Activated CD8-positive, alpha-beta memory T cell treated with anti-CD3 and anti-CD28 coated beads for 36 hours (primary cell): ENCODE data around the gene SH3D21. TPM values are rescaled to one million over a fixed set of nuclear protein-coding genes. Genes with fewer than 3 reads are reported as not detected.

Experiments
- CTCF ChIA-PET: fragments of 350-600 bp; sonication (Branson Sonifier 250); formaldehyde crosslinking; loops from one replicate; lab custom pipeline; 2021; ENCODE audit warnings: antibody characterized with exemption; lab: Charles Lee
- POLR2A ChIA-PET: fragments of 350-600 bp; sonication (Branson Sonifier 250); formaldehyde crosslinking; loops from one replicate; lab custom pipeline; 2021; ENCODE audit warnings: antibody characterized with exemption; lab: Charles Lee
- total RNA-seq, 2 experiments: library from RNA; stranded (reverse); gene quantifications; one replicate each; pipeline ENCODE4 v1.2.3, GENCODE V29; 2021

Gene SH3D21
- total RNA-seq, 2 experiments from 2014 or later = 6.7 to 6.9 TPM

DNA sequence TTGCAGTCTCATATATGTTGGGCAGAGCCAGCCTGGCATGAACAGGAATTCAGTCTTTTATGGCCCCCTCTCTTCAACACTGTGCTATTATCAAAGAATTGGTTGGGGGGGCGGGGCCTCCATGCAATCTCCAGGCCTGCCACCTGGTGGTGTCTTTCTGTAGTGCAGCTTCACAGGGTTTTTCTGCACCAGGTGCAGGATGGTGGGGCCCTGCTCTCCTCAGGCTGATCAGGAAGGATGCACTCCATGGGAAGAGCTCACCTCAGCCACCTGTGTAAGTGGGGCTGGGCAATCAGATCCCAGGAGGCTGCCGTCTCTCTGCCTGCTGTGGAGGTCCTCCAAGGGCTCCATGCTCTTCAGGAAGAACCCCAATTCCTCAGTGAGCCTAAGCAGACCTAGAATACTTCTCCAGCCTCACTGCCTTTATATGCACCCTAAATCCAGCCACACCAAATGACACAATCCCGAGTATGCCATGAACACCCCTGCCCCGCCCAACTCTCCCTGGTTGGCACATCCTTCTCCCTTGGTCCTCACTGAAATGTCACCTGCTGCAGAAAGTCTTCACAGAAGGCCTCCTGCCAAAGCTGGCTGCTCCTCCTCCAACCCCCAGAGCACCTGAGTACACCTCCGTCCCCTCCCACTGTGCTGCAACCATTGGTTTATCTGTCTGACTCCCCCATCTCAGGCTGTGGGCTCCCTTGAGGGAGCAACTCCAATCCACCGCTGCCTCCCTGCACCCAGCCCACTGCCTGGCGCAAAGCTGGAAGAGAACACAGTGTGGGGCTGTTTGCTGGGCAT lies 63.1 kb downstream of the SH3D21 start:
- POLR2A ChIA-PET = no interaction called here
- CTCF ChIA-PET = interaction anchor here (0.7 to 2.5 kb wide), 16 partner anchors 12 to 270 kb away, joined by 3 to 10 read pairs (median 4); partner anchors contain the start of genes EVA1B, STK40 and TRAPPC3

Other genes with a start within 250 kb of the SH3D21 start
- not detected for gene TEKT2, start 222.3 kb upstream of the SH3D21 start, total RNA-seq
- 10 to 100 TPM; 46.0 to 46.6 TPM for gene ADPRS, start 217.5 kb upstream of the SH3D21 start, total RNA-seq
- gene COL8A2, start 181.1 kb upstream of the SH3D21 start, total RNA-seq = under 1 TPM; 0.38 to 0.48 TPM
- 10 to 100 TPM; 60.6 to 64.0 TPM for gene TRAPPC3, start 156.9 kb upstream of the SH3D21 start, total RNA-seq
- 100 to 1,000 TPM; 172 to 174 TPM for gene MAP7D1, start 150.2 kb upstream of the SH3D21 start, total RNA-seq
- 100 to 1,000 TPM; 162 to 167 TPM for gene THRAP3, start 81.9 kb upstream of the SH3D21 start, total RNA-seq
- gene EVA1B, start 17.3 kb downstream of the SH3D21 start, total RNA-seq = 10 to 100 TPM; 13.9 to 14.2 TPM
- 10 to 100 TPM; 59.9 to 60.4 TPM for gene STK40, start 79.6 kb downstream of the SH3D21 start, total RNA-seq
- 10 to 100 TPM; 75.7 to 81.0 TPM for gene LSM10, start 91.5 kb downstream of the SH3D21 start, total RNA-seq
- gene OSCP1, start 144.1 kb downstream of the SH3D21 start, total RNA-seq = 1 to 10 TPM; 2.3 to 2.7 TPM
- 100 to 1,000 TPM; 134 to 144 TPM for gene MRPS15, start 158.0 kb downstream of the SH3D21 start, total RNA-seq
- not detected for gene CSF3R, start 176.5 kb downstream of the SH3D21 start, total RNA-seq